Measurements from ENCODE around the gene TOMM70. TPM values are rescaled to one million over a fixed set of nuclear protein-coding genes. Genes with fewer than 3 reads are reported as not detected.

TOMM70 gene
- polyA plus RNA-seq, 3 donors: 4.9 to 6.3 (median 6.3) TPM

DNA sequence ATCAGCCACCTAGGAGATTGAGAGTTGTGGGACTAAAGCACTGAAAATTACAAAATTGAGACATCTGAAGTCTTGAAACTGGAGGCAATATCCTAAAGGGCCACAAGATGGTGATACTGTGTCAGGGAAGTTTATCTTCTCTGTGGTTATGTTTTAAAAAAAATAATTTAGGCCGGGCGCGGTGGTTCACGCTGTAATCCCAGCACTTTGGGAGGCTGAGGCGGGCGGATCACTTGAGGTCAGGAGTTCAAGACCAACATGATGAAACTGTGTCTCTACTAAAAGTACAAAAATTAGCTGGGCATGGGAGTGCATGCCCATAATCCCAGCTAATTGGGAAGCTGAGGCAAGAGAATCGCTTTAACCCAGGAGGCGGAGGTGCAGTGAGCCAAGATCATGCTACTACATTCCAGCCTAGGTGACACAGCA is 84.2 kb downstream of the TOMM70 start:
- H3K9me3 Mint-ChIP-seq: peaks cover 0 to 2% (median 0%) of the 10 kb centered on the region in 7 donors
- DNase-seq: peak; percentile 18 to 44 (median 34)
- no peak overlapping the region for H3K27ac ChIP-seq (ENCODE audit: low read depth in 1 of 2, low read length in 2 of 2)
- no peak overlapping the region for H3K4me3 Mint-ChIP-seq
- H3K4me1 Mint-ChIP-seq: peaks cover 7% of the 10 kb centered on the region
- H3K9me3 ChIP-seq (replicated peaks in 1 of 2; ENCODE audit: control insufficient read depth in 1 of 2, insufficient read depth in 1 of 2, low read length in 2 of 2): no peaks in the 10 kb centered on the region
- H3K9ac ChIP-seq (ENCODE audit: insufficient read depth, low read length, poor library complexity, severe bottlenecking): no peak overlapping the region
- no peaks in the 10 kb centered on the region for H3K4me1 ChIP-seq (ENCODE audit: control insufficient read depth in 1 of 2, insufficient read depth in 2 of 2, low read length in 2 of 2)
- peaks cover 49 to 66% of the 10 kb centered on the region in 2 donors for H3K36me3 Mint-ChIP-seq
- H3K4me2 ChIP-seq (replicated peaks; ENCODE audit: extremely low read depth, low read length, poor library complexity, severe bottlenecking): no peak overlapping the region
- TF ChIP-seq, protein P1, sequence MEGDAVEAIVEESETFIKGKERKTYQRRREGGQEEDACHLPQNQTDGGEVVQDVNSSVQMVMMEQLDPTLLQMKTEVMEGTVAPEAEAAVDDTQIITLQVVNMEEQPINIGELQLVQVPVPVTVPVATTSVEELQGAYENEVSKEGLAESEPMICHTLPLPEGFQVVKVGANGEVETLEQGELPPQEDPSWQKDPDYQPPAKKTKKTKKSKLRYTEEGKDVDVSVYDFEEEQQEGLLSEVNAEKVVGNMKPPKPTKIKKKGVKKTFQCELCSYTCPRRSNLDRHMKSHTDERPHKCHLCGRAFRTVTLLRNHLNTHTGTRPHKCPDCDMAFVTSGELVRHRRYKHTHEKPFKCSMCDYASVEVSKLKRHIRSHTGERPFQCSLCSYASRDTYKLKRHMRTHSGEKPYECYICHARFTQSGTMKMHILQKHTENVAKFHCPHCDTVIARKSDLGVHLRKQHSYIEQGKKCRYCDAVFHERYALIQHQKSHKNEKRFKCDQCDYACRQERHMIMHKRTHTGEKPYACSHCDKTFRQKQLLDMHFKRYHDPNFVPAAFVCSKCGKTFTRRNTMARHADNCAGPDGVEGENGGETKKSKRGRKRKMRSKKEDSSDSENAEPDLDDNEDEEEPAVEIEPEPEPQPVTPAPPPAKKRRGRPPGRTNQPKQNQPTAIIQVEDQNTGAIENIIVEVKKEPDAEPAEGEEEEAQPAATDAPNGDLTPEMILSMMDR (IDR thresholded peaks at IDR 0.05): peak; percentile 69
- H3K79me2 ChIP-seq (ENCODE audit: insufficient read depth, low read length): no peaks in the 10 kb centered on the region
- no peak overlapping the region for H2AFZ ChIP-seq (ENCODE audit: insufficient read depth, low read depth, low read length, poor library complexity, severe bottlenecking)
- no peaks in the 10 kb centered on the region for H3K27me3 ChIP-seq (ENCODE audit: control insufficient read depth in 2 of 2, insufficient read depth in 2 of 2, low read length in 2 of 2)
- peak overlapping the region in 3 of 7 donors; percentile 10 to 57 (median 15) for H3K27ac Mint-ChIP-seq
- H3K4me3 ChIP-seq (replicated peaks in 1 of 3; ENCODE audit: low read depth in 2 of 3, low read length in 3 of 3): no peak overlapping the region
- peaks cover 54 to 78% of the 10 kb centered on the region in 2 donors for H3K36me3 ChIP-seq (replicated peaks in 1 of 2; ENCODE audit: control insufficient read depth in 1 of 2, insufficient read depth in 2 of 2, low read length in 2 of 2)
- intact Hi-C loops (cut with micrococcal nuclease): no loop called here
- H4K20me1 ChIP-seq (ENCODE audit: insufficient read depth, low read length): no peaks in the 10 kb centered on the region
- no peaks in the 10 kb centered on the region for H3K27me3 Mint-ChIP-seq (ENCODE audit: low read depth in 3 of 3)
- WGBS (ENCODE audit: insufficient coverage): 10% methylated on average over 7 of the region's 8 CpGs

Other genes starting within 250 kb of the TOMM70 start
- gene TBC1D23, start 140.1 kb downstream of the TOMM70 start, polyA plus RNA-seq: 10 to 100 TPM; 10.2 to 22.7 (median 12.2) TPM
- gene NIT2, start 66.3 kb downstream of the TOMM70 start, polyA plus RNA-seq: 10 to 100 TPM; 15.1 to 30.5 (median 24.6) TPM
- gene LNP1, start 450 bp upstream of the TOMM70 start, polyA plus RNA-seq: under 1 TPM; 0.07 to 0.26 (median 0.08) TPM
- 1 to 10 TPM in 1 of 3 donors, under 1 TPM in 2; 0.03 to 1.5 (median 0.97) TPM for gene TMEM45A, start 91.5 kb upstream of the TOMM70 start, polyA plus RNA-seq
- gene ADGRG7, start 208.5 kb upstream of the TOMM70 start, polyA plus RNA-seq: not detected